Ishikawa (cell line): ENCODE results near the gene TMEM61.

Experiments used
- CEBPB ChIP-seq: IDR thresholded peaks from 2 replicates; pipeline ENCODE4 v1.6.1; 2012
- FOXM1 ChIP-seq: IDR thresholded peaks from 2 replicates; pipeline ENCODE4 v1.6.1; 2012; ENCODE audit warnings: low read depth, borderline replicate concordance
- NFIC ChIP-seq: IDR thresholded peaks from 2 replicates; pipeline ENCODE4 v1.6.1; 2012
- TF ChIP-seq, protein P1 (sequence below): IDR thresholded peaks from 2 replicates; pipeline ENCODE4 v1.6.1; 2012

GRCh38 chr1:54945393-54945936 lies 35.0 kb upstream of the TMEM61 start:
- no peak for TF ChIP-seq NFIC
- TF ChIP-seq FOXM1 = no peak
- no peak for TF ChIP-seq CEBPB
- TF ChIP-seq, protein P1, sequence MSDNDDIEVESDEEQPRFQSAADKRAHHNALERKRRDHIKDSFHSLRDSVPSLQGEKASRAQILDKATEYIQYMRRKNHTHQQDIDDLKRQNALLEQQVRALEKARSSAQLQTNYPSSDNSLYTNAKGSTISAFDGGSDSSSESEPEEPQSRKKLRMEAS = no peak
